NCI-H748 (cell line): ENCODE measurements around the gene COTL1.
"Not testable (repeated sequence)": the region's sequence is repeated elsewhere in the genome, so short reads cannot be mapped to it uniquely, and the experiment has no call there.

ENCODE experiments used
- DNase-seq: peaks from one replicate; lab custom pipeline; 2025; ENCODE audit not compliant: unreplicated experiment; lab: John Stamatoyannopoulos, UW

Gene COTL1

DNA sequence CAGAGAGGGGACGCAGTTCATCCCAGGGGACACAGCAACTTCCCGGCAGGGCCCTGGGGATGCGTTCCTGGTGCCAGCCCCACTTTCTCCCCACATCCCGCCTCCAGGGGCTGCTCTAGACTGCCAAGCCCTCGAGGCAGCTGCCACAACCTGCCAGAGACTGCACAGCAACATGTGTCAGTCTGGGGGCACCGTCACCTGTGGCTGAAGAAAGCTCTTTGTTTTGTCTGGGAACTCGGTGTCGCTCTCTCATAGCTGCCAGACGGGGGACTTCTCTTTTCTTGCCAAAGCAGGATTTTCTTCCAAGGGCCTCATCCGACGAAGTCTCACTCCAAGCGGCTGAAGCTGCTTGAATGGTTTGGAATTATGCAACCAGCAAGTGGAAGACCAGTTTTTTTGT lies 43.7 kb downstream of the COTL1 start:
- DNase-seq = no peak

DNA sequence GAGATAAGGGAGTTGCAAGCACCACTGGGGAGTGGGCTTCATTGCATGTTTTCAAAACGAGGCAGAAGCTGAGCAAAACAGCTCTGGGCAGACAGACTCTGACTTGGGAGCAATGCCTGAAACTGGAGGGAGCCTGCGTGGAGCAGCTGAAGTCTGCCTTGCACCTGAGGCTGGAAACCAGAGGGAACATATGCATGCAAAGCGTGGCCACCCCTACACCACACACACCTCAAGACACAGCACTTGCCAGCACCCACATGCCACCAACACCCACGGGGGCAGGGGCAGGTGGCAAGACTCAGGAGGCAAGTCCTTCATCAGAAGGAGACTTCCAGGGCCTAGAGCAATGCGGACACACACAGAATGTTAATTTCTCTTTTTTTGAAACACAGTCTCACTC lies 45.8 kb downstream of the COTL1 start:
- no peak for DNase-seq

DNA sequence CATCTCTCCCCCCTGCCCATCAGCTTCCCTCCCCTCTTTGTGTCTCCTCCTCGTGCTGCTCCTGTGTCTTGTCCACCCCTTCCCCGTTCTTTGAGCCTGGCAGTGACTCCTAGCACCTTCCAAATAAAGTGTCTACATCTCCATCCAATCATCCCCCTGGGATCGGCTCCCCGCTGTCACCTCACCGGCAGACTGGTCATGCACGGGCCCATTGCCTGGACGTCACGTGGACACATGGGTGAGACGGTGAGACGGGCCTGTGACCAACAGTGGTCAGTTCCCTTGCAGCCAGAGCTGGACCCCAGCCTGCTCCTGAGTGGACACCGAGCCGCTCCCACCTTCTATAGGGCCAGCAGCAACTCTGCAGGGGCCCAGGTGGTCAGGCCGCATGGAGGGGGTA lies 46.4 kb downstream of the COTL1 start:
- DNase-seq = no peak

DNA sequence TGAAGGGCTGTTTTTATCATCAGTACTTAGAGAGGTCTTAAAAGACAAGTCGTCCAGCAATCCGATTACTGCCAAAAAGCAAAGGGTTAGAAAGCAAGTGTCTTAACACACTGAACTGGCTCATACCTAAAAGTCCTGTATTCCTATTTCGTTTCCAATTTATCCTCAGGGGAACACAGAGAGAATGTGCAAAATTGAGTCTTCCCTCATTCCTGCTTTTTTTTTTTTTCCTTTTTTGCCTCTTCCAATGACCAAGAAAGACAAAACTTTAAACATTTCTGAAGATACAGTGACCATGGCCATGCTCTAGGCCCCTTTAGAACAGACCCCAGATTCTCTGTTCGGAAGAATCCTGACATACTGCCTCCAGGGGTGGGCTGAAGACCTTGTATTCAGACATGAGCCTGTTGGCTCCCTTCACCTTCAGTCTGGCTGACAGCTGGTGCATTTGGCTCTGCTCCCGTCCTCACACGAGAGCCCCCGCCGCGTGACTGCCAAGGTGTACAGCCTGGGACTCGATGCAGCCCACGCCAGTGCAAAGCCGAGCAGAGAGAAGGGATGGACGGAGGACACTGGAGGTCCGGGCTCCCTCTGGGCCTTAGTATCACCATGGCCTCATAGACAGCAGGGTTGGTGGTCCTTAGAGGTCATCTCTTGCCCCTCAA lies 47.0 kb downstream of the COTL1 start:
- no peak for DNase-seq

DNA sequence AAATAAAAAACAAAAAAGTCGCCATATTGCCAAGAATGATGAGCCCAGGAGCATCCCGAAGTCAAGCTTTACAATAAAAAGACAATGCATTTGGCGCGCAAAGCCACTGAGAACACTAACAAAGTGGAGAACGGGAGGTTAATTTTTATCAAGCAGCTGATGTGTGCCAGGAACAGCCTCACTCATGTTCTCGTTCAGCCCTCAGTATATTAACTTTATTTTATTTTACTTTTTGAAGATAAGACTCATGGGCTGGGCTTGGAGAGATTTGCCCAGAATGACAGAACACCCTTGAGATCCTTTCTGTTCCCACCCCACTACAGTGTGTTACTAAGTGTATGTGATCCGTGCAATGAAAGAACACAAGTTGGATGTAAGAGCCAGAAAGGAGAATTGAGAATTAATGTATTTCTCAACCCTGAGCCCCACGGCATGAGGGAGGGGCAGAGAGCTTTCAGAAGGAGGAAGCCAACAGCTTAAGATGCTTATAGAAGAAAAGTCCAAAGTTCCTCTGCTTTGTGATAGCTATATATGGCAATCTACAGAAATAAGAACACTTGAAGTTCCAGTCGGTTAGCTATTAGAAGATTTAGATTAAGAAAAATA lies 48.4 kb downstream of the COTL1 start:
- DNase-seq = no peak

DNA sequence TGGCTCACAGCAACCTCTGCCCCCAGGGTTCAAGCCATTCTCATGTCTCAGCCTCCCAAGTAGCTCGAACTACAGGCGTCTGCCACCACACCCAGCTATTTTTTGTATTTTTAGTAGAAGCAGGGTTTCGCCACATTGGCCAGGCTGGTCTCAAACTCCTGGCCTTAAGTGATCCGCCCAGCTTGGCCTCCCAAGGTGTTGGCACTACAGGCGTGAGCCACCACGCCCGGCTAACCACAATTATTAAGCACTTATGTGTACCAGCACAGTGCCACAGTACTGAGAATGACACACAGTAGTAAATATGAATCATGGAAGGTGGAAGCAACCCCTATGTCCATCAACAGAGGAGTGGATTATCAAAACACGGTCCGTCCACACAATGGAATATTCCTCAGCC lies 49.8 kb downstream of the COTL1 start:
- no peak for DNase-seq

DNA sequence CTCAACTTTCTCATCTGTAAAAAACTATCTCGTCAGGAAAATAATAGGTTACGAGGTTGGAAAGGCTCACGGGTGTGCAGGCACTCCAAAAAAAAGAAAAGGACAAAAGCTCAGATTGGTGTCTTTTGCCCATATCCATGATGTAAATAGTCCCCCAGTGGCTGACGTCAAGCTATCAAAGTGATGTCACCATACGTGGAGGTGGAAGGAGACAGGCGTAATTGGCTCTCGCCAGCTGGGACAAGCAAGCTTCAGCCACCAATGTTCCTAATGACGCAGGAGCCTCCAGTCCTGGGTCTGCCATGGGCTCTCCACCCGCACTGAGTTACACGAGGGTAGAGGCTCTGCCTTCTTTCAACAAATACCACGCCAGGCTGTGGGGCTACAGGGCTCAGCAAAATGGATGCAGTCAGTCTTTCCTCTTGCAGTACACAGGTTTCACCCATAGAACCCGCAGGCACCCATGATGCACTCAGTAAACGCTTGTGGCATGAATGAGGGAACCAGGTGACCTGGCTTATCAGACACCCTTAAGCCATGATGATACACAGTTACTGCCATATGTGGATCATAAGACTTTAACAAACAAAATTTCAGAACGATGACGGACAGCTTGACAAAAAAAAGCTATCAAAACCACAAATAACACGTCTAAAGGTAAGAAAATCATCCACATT lies 50.5 kb downstream of the COTL1 start:
- DNase-seq = no peak

DNA sequence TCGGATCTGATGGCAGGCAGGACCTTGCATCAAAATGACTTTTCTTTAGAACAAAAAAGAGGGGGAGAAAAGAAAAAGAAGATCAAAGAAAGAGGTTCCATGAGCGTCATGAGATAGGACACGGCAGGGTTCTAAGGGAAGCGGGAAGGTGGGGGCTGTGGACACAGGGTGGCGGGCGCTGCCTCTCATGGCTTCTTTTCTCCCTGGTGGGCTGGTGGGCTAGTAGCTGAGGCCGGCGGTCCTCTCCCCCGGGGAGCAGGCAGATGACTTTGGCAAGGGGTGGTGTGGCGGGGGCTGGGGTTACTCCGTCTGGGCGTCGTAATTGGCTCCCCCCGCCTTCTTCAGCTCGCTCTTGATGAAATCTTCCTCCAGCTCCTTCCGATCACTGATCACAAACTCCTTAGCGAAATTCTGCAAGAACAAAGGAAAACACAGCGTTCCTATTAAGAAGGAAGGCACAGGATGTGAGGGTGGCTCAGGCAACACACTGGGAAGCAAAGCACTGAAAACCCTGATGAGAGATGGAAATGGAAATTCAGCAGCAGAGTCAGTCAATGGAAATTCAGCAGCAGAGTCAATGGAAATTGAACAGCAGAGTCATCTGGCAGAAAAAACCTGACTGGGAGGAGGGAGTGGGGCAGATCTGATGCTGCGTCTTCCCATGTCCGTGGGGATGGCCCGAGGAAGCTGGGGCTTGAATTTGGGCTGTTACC lies 51.2 kb downstream of the COTL1 start:
- DNase-seq = no peak

DNA sequence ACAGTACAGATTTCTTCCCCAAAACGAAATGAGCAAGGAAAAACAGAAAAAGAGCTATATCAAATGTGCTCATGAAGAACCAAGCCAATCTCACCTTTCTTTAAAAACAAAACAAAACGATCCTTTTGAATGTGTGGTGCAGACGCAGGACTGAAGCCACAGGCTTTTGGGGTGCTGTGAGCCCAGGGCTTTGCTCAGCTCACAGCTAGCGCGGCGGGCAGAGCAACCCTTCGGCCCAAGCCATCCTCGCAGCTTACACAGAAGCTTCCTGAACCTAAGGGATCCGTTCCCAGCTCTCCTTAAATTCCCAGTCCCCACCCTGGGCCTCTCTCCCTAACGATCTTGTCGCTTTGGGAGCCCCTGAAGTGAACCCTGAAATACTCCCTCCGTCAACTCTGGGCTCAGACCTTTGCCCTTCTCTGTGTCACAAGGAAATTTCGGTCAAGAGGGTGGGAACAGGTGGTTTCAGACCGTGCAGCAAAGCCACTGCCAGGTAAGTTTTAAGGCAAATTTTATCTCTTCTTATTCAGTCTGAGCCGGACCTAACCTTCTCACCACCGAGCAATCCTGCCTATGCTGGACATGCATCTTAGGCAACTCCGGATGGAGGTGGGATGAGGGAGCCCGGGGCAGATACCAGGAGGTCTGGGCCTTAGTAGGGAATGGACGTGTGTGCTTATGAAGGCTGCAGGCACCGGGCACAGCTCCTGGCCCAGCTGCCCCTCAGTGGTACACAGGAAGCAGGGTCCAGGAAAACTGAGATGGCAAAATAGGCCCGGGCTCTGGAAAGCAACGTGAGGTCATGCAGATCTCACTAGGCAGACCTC lies 52.0 kb downstream of the COTL1 start:
- DNase-seq = no peak

DNA sequence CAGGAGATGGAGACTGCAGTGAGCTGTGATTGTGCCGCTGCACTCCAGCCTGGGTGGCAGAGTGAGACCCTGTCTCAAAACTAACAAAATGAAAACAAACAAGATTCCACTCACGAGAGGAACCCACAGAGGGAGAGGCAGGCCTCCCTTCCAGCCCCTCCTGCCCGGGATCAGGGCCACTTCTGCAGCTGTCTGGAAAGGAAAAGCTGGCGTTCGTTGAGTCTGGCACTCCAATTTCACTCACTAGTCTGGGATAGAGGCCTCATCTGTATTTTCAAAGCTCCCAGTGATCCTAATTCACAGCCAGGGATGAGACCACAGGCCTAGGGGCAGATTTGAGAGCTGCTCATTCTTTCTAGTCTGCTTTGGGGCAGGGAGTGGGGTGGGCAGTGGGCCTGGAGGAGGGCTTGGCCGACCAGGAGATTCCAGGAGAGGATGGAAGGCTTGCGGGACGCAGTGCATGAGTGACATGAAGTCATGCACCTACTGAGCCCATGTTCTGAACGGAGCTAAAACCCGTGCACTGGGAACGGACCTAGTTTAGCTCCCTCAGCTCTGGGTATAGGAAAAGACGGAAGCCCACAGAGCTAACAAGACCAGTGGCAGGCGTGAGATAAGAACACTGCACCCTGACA lies 54.0 kb downstream of the COTL1 start:
- no peak for DNase-seq

DNA sequence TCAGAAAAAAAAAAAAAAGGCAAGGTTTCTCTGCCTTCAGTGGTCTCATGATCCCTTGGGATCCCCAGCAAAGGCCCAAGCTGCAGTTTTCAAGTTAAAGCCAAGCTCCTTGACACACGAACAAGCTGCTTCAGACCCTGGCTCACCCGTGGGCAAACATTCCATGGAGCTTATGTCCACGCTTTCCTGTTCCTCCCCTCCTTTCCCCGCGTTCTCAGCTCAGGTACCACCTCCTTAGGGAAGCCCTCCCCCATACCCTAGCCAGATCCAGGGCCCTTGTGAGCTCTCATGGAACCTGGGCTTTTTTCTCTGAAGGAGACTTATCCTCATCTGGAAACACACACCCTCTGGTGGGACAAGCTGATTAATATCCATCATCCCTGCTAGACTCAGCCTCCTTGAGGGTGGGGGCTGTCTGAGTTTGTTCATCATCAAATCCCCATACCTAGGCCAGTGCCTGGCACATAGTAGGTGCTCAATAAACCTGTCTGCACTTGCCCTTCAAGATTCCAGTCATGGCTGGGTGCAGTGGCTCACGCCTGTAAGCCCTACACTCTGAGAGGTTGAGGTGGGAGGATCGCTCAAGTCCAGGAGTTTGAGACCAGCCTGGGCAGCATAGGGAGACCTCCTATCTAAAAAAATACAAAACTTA lies 54.7 kb downstream of the COTL1 start:
- DNase-seq = no peak

DNA sequence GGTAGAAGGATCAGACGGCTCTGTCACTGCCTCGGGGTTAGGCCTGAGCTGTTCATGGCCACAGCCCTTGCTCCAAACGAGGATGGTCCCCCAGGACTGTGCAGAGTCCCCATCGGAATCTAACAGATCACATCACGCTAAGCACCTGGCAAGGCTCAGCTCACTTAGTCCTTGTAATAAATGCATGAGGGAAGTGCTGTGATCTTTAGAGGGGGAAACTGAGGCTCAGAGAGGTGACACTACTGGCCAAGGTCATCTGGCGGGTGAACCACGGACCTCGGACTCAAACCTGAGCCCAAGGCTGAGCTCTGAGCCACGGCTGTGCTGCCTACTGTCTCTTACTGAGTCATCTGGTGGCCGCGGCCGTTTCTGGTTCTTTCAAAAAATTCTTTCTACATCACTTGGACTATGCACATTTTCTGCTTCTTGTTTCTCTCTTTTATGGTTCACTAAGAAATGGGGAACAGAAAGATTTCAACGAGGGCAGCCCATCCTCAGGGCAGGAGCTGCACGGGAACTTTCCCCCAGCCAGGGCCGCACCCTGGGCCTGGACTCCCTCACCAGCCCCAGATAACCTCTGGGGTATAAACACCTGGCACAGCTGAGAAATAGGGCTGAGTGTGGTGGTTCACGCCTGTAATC lies 55.6 kb downstream of the COTL1 start:
- no peak for DNase-seq

DNA sequence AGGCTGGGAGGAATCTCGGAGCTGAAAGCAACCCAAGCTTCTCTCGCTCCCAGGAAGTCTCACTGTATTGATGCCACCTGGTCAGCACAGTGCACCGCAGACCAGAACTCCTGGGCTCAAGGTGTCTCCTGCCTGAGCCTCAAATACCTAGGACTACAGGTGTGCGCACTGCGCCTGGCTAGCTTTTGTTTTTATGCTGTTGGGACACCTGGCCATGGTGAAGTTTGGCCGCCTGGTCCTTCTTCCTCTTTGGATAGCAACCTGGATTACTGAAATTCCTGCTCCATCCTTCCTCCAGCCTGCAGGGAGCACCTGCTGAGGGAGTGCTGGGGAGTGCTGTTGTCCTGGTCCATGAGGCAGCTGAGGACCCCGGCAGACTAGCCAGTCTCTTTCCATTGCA lies 56.6 kb downstream of the COTL1 start:
- no peak for DNase-seq

DNA sequence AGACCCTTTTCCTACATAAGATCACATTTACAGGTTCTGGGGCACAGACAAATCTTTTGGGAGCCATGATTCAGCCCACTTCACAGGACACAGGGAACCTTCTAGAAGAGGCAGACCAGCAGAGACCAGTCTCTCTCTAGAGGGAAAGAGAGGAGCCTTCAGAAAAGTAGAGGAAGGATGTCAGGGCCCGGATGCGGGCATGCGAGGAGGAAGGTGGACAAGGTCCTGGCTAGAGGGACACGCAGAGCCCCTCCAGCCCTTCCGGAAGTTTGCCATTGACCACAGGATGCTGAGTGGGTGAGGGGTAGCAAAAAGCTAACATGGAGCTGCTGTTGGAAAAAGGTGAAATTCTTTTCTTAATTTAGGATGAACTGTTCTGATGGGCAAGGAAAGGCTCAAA lies 57.6 kb downstream of the COTL1 start:
- DNase-seq = no peak

DNA sequence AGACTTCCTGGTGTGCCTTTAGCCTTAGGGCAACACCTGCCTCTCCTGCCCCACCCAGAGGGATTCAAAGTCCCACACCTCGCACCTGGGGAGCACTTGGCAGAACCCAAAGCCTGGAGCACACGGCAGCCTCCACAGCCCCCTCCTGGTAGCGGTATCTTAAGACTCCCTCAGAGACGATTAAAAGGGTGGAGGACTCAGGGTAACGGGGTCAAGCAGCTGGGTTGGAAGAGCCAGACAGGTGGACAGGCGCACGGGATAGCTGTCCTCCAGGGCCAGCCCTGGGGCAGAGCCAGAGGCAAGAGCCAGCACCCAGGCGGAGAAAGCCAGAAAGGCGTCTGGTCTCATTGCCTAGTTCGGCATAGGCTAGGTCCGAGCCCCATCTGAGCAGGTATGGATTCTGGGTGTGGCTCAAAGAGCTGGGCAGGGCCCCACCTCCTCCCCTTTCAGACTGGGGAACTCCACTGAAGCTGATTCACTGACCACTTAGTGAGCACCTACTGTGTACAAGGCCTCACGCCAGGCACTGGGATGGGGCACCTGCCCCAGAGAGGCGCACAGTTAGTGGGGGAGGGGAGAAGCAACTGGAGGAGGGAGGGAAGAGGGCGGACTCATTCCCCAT lies 58.5 kb downstream of the COTL1 start:
- peak; percentile 83 for DNase-seq

DNA sequence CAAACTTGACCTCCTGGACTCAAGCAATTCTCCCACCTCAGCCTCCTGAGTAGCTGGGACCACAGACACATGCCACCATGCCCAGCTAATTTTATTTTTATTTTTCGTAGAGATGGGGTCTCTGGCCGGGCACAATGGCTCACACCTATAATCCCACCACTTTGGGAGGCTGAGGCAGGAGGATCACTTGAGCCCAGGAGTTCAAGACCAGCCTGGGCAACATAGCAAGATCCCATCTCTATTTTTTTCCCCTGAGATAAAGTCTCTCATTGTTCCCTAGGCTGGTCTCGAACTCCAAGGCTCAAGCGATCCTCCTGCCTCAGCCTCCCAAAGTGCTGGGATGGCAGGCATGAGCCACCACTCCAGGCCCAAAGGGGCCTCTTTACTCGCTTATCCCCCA lies 59.0 kb downstream of the COTL1 start:
- not testable (repeated sequence) for DNase-seq

DNA sequence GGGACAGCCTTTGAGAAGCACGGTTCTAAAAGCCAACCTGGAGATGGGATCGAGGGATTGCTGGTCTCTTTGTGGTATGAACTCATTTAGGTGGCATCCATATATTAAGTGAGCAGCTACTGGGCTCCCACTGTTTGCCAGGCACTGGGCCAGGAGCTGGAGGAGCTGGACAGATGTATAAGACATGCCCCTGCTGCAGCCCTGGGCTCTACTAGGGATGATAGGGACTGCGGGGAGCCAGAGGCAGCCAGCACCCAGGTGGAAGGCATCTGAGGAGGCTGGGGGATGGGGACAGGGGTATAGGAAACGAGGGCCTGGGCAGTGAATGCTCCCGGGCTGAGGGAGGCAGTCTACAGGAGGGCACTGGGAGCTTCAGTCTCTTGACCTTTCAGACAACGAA lies 60.4 kb downstream of the COTL1 start:
- no peak for DNase-seq

DNA sequence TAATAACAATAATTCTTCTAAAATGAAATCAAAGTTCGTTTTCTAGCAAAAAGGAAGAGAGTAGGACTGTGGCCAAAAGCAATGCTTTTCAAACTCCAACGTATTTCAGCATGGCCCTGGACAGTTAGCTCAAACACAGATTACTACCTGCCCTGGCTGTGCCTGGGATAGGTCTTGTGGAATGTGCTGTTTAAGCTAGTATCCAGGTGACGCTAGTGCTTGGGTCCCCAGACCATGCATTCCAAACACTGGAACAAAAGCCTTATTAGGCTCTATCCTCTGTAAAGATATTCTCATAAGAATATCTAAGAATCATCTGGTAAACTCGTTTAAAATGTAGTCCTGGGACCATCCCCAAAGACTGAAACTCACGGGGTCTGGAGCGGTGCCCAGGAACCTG lies 60.8 kb downstream of the COTL1 start:
- no peak for DNase-seq
